Stimulated activated CD4-positive, alpha-beta T cell treated with anti-CD3 and anti-CD28 coated beads, Interleukin-15, amount 100 ng/mL, for 1 hour (primary cell): ENCODE measurements around the gene HS6ST3.

Source experiments
- DNase-seq, 2 donors: peaks; one replicate each; pipeline ENCODE4 v3.0.0-alpha.2; 2020; ENCODE audit warnings: low read depth in 1 of 2, low spot score in 1 of 2

Gene HS6ST3

DNA sequence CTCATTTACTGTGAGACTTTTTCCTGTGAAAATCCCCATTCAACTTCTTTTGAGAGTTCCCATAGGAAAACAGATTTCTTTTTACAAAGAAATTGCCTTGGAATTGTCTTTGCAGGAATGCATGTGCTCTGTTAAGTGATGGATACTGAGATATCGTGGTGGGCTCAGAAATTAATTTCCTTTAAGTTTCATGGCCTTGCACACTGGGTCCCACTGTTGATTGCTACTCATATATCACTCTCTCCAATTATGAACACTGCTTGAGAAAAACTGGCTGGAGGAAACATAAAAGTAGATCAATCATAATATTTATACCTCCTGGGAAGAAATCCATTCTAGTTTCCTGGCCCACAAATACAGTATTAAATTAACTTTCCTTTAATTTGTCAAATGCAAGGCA is 773.1 kb downstream of the HS6ST3 start:
- DNase-seq, result no peak

DNA sequence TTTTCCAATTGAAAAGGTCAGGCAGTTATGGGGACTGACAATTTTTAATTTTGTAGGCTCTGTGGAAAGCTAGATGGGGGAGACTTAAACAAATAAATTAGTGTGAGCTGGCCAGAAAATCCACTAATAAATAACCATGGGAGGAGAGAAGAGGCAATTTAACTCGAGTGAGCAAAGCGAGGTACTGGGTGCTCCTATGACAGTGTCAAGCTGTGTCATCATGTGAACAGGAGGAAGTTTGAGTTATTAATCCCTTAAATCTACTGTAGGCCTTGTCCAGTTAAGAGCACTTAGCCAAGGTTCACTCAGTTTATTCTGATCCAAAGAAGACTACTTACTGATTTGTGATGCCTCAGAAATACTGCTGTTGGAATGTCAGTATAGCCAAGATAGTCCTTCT is 781.6 kb downstream of the HS6ST3 start:
- no peak for DNase-seq

DNA sequence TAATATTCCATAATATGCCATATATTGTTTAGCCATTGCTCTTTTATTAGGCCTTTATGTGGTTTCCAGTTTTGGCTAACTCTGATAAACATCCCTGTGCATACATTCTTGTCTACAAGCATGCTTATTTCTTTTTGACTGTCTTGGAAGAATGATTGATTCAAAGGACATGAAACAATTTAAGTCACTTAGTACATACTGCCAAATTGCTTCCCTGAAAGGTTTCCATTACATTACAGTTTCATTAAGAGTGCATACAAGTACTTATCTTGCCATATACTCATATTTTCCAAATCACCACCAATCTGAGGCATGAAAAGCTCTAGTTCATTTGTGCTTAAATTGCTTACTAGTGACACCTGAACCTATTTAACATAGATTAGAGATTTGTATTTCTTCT is 790.5 kb downstream of the HS6ST3 start:
- no peak for DNase-seq
